ENCODE measurements around the gene LRRK1.

The LRRK1 gene

DNA sequence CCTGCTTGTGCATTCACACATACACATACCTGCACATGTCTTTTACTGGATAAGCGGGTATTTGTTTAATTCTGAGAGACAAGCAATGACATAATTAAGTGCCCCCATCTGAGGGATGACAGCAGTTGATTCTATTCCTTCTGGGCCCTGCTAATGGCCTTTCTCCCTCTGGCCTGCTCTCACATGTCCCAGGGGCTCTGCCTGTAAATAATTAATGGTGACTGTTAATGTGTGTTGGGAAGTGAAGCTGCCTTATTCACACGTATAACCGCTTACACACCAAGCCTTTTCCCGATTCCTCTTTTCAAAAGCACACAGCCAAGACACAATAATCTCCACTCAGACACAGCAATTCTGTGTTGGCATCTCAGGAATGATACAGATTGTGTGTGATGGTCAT lies 47.8 kb downstream of the LRRK1 start:
- H3K9me3 ChIP-seq (ENCODE audit: control insufficient read depth in 1 of 2, low read length in 2 of 2): no peaks in the 10 kb centered on the region
- H3K27ac ChIP-seq (ENCODE audit: low read length): no peak overlapping the region
- no peaks in the 10 kb centered on the region for H3K4me1 ChIP-seq (ENCODE audit: control insufficient read depth in 1 of 2, insufficient read depth in 2 of 2, low read length in 2 of 2)
- no peaks in the 10 kb centered on the region for H3K27me3 ChIP-seq (ENCODE audit: low read depth, low read length)
- no peaks in the 10 kb centered on the region for H3K36me3 ChIP-seq (ENCODE audit: control insufficient read depth in 1 of 2, insufficient read depth in 2 of 2, low read length in 2 of 2)
- no peak overlapping the region for H3K4me3 ChIP-seq (ENCODE audit: low read depth in 1 of 2, low read length in 2 of 2)

DNA sequence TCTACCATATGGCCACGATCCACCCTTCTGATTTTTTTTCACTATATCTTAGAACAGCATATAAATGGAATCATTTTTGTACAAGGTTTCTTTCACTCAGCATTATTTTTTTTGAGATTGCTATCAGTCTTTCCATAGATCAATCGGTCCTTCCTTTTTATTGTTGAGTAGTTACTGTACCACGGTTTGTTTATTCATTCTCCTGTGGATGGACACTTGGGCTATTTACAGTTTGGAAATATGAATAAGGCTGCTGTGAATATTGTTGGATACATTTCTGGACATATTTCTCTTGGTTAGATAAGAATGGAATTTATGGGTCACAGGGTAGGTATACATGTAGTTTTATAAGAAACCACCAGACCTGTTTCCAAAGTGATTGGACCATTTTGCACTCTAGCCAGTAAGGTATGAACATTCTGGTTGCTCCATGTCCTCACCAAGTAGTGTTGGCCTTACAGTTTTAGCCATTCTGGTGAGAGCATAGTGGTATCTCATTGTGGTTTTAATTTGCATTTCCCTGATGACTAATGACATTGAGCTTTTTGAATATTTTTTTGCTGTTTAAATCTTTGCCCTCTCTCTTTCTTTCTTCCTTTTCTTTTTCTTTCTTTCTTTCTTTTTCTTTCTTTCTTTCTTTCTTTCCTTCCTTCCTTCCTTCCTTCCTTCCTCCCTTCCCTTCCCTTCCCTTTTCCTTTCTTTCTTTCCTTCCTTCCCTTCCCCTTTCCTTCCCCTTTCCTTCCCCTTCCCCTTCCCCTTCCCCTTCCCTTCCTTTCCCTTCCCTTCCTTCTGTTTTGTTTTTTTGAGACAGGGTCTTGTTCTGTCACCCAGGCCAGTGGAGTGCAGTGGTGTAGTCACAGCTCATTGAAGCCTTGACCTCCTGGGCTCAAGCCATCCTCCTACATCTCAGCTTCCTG lies 49.2 kb downstream of the LRRK1 start:
- Histone ChIP-seq H3K9me3 (ENCODE audit: control insufficient read depth in 1 of 2, low read length in 2 of 2) (no peaks in the 10 kb centered on the region), H3K4me3 (ENCODE audit: low read depth in 1 of 2, low read length in 2 of 2) (no peak overlapping the region), H3K27me3 (ENCODE audit: low read depth, low read length) (no peaks in the 10 kb centered on the region), H3K36me3 (ENCODE audit: control insufficient read depth in 1 of 2, insufficient read depth in 2 of 2, low read length in 2 of 2) (no peaks in the 10 kb centered on the region), H3K27ac (ENCODE audit: low read length) (no peak overlapping the region), H3K4me1 (ENCODE audit: control insufficient read depth in 1 of 2, insufficient read depth in 2 of 2, low read length in 2 of 2) (peaks cover 0 to 5% of the 10 kb centered on the region in 2 donors)

DNA sequence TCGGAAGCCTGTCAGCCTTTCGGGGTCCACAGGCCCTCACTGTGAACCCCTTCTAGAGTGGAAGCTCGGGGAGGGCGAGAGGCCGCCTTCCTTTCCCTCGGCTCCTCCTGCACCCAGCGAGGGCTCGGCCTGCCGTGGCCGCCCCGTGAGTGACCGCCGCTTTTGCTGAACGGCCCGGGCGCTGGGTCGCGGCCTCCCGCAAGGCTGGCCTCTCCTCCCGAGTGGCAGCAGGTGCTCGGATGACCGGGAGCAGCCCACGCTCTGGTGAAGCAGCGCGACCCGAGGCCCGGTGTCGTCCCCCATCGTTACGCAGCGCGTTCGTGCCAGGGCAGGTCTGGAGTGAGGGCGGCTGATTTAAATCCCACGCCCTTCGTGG lies 53.8 kb downstream of the LRRK1 start:
- H3K4me3 ChIP-seq (ENCODE audit: low read depth in 1 of 2, low read length in 2 of 2): peak overlapping the region in 1 of 2 donors; percentile 69
- no peaks in the 10 kb centered on the region for H3K27me3 ChIP-seq (ENCODE audit: low read depth, low read length)
- H3K36me3 ChIP-seq (ENCODE audit: control insufficient read depth in 1 of 2, insufficient read depth in 2 of 2, low read length in 2 of 2): no peaks in the 10 kb centered on the region
- H3K27ac ChIP-seq (ENCODE audit: low read length): no peak overlapping the region
- H3K9me3 ChIP-seq (ENCODE audit: control insufficient read depth in 1 of 2, low read length in 2 of 2): no peaks in the 10 kb centered on the region
- H3K4me1 ChIP-seq (ENCODE audit: control insufficient read depth in 1 of 2, insufficient read depth in 2 of 2, low read length in 2 of 2): peaks cover 0 to 10% of the 10 kb centered on the region in 2 donors

DNA sequence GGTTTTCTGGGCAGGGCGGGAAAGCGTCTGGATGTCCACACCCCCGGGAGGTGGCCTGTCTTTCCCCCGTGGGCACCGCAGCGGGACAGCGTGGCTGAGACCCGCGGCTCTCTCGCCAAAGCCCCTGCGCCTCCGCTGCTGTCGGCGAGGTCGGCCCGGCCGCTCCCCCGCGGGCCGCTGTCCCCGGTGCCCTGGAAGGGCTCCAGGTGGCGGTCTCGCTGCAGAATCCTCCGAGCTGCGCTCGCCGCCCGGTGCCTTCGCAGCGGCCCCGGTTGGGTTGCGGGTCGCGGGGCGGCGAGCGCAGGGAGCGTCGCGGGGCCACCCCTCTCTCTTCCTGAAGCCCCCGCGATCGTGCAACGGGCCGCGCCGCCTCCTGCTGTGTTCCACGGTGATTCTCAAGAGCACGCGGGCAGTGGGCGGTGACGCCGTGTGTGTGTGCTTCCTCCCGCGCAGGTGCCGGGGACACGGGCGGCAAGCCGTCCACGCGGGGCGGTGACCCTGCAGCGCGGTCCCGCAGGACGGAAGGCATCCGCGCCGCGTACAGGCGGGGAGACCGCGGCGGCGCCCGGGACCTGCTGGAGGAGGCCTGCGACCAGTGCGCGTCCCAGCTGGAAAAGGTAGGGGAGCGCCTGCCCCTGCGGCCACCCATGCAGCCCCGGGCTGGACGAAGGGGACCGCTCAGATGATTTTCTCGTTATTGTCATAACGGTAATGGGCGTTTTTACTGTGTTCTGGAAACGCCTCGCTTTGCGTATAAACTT lies 54.4 kb downstream of the LRRK1 start:
- H3K36me3 ChIP-seq (ENCODE audit: control insufficient read depth in 1 of 2, insufficient read depth in 2 of 2, low read length in 2 of 2): no peaks in the 10 kb centered on the region
- peak overlapping the region in 1 of 2 donors; percentile 69 for H3K4me3 ChIP-seq (ENCODE audit: low read depth in 1 of 2, low read length in 2 of 2)
- H3K27me3 ChIP-seq (ENCODE audit: low read depth, low read length): no peaks in the 10 kb centered on the region
- H3K9me3 ChIP-seq (ENCODE audit: control insufficient read depth in 1 of 2, low read length in 2 of 2): no peaks in the 10 kb centered on the region
- no peak overlapping the region for H3K27ac ChIP-seq (ENCODE audit: low read length)
- peaks cover 0 to 10% of the 10 kb centered on the region in 2 donors for H3K4me1 ChIP-seq (ENCODE audit: control insufficient read depth in 1 of 2, insufficient read depth in 2 of 2, low read length in 2 of 2)

DNA sequence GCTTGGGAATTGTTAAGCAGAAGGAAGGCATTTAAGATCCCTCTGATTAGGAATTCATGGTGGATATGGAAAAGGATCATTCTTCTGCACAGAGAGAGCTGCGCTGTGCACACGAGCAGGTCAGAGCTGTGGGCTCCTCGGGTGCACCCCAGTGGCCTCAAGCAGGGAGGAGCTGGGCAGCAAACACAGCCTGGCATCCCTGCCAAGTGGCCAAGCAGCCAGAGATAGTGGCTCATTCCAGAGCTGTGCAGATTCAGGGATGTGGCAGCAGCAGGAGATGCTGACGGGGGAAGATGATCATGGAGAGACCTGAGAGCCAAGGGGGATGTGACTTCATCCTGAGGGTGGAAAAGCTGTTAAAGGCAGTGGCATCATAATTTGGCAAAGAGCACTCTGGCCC lies 55.9 kb downstream of the LRRK1 start:
- Histone ChIP-seq H3K4me3 (ENCODE audit: low read depth in 1 of 2, low read length in 2 of 2) (no peak overlapping the region), H3K27me3 (ENCODE audit: low read depth, low read length) (no peaks in the 10 kb centered on the region), H3K36me3 (ENCODE audit: control insufficient read depth in 1 of 2, insufficient read depth in 2 of 2, low read length in 2 of 2) (no peaks in the 10 kb centered on the region), H3K4me1 (ENCODE audit: control insufficient read depth in 1 of 2, insufficient read depth in 2 of 2, low read length in 2 of 2) (peaks cover 0 to 10% of the 10 kb centered on the region in 2 donors), H3K27ac (ENCODE audit: low read length) (no peak overlapping the region), H3K9me3 (ENCODE audit: control insufficient read depth in 1 of 2, low read length in 2 of 2) (no peaks in the 10 kb centered on the region)

DNA sequence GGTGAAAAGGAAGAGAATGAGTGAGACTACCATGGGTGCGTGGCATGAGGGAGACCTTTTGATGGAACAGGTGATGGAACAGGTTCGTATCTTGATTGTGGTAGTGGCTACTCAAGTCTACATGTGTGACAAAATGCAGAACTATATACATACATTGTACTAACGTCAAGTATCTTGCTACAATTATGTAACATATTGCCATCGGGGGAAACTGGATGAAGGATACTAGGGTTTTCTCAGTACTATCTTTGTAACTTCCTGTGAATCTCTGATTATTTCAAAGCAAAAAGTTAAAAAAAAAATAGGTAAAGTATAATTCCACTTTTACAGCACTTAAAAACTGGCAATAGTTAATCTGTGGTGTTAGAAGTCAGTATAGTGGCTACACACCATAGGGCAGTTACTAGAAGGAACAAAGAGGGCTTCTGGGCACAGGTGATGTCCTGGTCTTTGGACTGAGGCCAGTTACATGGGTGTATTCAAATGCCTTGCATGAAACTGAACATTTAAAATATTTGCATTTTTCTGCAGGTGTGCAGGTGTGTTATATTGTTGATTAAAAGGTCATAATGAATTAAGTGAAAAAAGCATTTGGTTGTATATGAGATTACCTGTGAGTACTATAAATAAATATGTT lies 61.4 kb downstream of the LRRK1 start:
- Histone ChIP-seq H3K36me3 (ENCODE audit: control insufficient read depth in 1 of 2, insufficient read depth in 2 of 2, low read length in 2 of 2) (peaks cover 3 to 12% of the 10 kb centered on the region in 2 donors), H3K9me3 (ENCODE audit: control insufficient read depth in 1 of 2, low read length in 2 of 2) (no peaks in the 10 kb centered on the region), H3K4me3 (ENCODE audit: low read depth in 1 of 2, low read length in 2 of 2) (no peak overlapping the region), H3K4me1 (ENCODE audit: control insufficient read depth in 1 of 2, insufficient read depth in 2 of 2, low read length in 2 of 2) (no peaks in the 10 kb centered on the region), H3K27me3 (ENCODE audit: low read depth, low read length) (no peaks in the 10 kb centered on the region), H3K27ac (ENCODE audit: low read length) (no peak overlapping the region)

DNA sequence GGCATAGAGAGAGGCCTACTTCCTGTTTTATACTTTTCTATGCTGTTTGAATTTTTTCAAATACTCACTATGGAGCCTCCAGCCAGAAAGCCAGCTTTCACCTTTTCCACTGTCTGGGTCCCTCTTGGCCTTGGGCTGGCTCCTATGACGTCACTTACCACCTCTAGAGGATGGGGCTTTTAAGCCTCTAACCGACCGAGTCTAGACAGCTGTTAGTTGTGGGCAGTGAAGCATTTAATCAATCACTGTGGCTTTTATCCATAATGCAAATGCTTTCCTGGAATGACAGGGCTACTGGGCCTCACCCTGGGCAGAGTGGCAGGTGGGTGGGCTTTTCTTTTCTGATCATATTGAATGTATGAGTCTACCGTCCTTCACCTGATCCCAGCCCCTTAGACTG lies 61.9 kb downstream of the LRRK1 start:
- Histone ChIP-seq H3K4me3 (ENCODE audit: low read depth in 1 of 2, low read length in 2 of 2) (no peak overlapping the region), H3K9me3 (ENCODE audit: control insufficient read depth in 1 of 2, low read length in 2 of 2) (no peaks in the 10 kb centered on the region), H3K4me1 (ENCODE audit: control insufficient read depth in 1 of 2, insufficient read depth in 2 of 2, low read length in 2 of 2) (no peaks in the 10 kb centered on the region), H3K36me3 (ENCODE audit: control insufficient read depth in 1 of 2, insufficient read depth in 2 of 2, low read length in 2 of 2) (peaks cover 3 to 12% of the 10 kb centered on the region in 2 donors), H3K27ac (ENCODE audit: low read length) (no peak overlapping the region), H3K27me3 (ENCODE audit: low read depth, low read length) (no peaks in the 10 kb centered on the region)

DNA sequence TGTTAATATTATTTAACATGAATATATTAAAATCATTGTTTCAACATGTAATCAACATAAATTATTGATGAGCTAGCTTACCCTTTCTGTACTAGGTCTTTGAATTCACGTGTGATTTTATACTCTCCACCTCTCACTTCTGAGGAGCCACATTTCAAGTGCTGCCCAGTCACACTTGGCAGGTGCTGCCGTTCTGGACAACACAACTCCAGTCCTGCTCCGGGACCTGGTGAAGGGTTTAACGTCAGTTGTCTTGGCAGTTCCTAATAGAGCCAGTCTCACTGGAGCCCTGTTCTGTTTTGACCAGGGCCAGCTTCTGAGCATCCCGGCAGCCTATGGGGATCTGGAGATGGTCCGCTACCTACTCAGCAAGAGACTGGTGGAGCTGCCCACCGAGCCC lies 64.1 kb downstream of the LRRK1 start:
- no peak overlapping the region for H3K27ac ChIP-seq (ENCODE audit: low read length)
- H3K27me3 ChIP-seq (ENCODE audit: low read depth, low read length): no peaks in the 10 kb centered on the region
- H3K36me3 ChIP-seq (ENCODE audit: control insufficient read depth in 1 of 2, insufficient read depth in 2 of 2, low read length in 2 of 2): peaks cover 4 to 12% of the 10 kb centered on the region in 2 donors
- no peaks in the 10 kb centered on the region for H3K9me3 ChIP-seq (ENCODE audit: control insufficient read depth in 1 of 2, low read length in 2 of 2)
- no peak overlapping the region for H3K4me3 ChIP-seq (ENCODE audit: low read depth in 1 of 2, low read length in 2 of 2)
- no peaks in the 10 kb centered on the region for H3K4me1 ChIP-seq (ENCODE audit: control insufficient read depth in 1 of 2, insufficient read depth in 2 of 2, low read length in 2 of 2)

DNA sequence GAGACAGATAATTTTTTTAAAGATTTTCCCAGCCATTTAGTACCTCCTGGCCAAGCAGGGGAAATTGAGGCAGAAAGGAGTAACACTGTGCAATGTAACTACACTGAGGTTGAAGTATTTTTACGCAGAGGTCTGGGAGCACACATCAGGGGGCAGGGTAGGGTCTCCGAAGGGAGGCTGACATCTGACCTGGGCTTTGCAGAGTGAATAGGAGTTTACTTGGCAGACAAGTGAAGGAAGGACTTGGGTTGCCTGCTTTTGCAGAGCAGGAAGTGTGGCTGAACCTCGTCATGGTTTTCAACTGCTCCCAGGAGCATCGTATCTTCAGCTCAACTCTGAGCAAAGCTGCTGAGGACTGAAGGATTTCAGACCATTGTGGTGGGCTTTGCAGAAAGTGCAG lies 66.2 kb downstream of the LRRK1 start:
- Histone ChIP-seq H3K36me3 (ENCODE audit: control insufficient read depth in 1 of 2, insufficient read depth in 2 of 2, low read length in 2 of 2) (peaks cover 14 to 20% of the 10 kb centered on the region in 2 donors), H3K4me3 (ENCODE audit: low read depth in 1 of 2, low read length in 2 of 2) (no peak overlapping the region), H3K27me3 (ENCODE audit: low read depth, low read length) (no peaks in the 10 kb centered on the region), H3K9me3 (ENCODE audit: control insufficient read depth in 1 of 2, low read length in 2 of 2) (no peaks in the 10 kb centered on the region), H3K27ac (ENCODE audit: low read length) (no peak overlapping the region), H3K4me1 (ENCODE audit: control insufficient read depth in 1 of 2, insufficient read depth in 2 of 2, low read length in 2 of 2) (no peaks in the 10 kb centered on the region)

DNA sequence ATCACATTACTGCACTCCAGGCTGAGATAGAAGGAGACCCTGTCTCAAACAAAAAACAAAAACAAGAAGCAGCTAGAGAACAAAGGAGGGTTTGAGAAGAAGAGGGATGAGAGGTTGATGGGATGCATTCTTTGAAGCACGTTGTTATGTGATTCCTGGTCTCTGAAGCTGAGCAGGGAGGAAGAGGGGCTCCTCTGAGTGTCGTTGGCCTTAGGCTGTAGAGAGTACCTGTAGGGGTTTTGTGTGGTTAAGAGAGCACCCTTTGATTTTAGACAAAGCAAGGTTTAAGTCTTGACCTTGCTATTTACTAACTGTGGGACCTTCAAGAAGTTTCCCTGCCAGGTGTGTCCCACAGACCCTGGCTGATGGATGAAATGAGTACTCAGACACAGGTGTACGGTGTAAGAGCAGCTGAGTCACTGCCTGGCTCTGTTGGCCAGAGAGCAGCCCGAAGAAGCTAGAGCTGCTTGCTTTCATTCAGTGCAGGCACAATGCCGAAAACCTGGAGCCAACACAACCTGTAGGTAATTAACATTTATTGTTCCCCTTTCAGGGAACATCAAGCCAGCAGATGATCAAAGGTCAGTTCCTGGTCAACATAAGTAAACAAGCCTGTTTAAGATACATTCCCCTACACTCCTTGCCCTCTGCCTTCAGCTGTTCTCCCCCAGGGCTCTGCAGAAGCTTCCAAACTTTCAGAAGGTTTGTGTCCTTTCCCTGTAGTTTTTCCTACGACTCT lies 67.2 kb downstream of the LRRK1 start:
- H3K9me3 ChIP-seq (ENCODE audit: control insufficient read depth in 1 of 2, low read length in 2 of 2): no peaks in the 10 kb centered on the region
- H3K4me3 ChIP-seq (ENCODE audit: low read depth in 1 of 2, low read length in 2 of 2): no peak overlapping the region
- no peaks in the 10 kb centered on the region for H3K4me1 ChIP-seq (ENCODE audit: control insufficient read depth in 1 of 2, insufficient read depth in 2 of 2, low read length in 2 of 2)
- no peaks in the 10 kb centered on the region for H3K27me3 ChIP-seq (ENCODE audit: low read depth, low read length)
- H3K36me3 ChIP-seq (ENCODE audit: control insufficient read depth in 1 of 2, insufficient read depth in 2 of 2, low read length in 2 of 2): peaks cover 14 to 20% of the 10 kb centered on the region in 2 donors
- H3K27ac ChIP-seq (ENCODE audit: low read length): no peak overlapping the region

DNA sequence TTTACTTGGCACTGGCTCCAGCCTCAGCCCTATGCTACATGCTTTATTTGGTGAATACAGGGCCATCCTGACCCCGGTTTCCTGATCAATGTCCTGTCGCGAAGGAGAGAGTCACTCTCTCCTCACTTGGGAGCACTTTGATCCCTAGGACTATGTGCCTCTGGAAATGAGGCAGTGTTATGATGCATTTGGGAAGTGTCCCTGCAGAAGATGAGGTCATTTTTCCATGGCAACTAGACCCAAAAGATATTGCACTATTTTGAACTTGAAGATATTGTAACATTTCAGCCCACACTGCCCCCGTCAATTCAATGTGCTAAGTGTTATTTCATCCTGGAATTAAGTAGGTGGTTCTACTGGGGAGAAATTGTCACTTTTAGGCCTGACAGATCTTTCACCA lies 68.0 kb downstream of the LRRK1 start:
- H3K27ac ChIP-seq (ENCODE audit: low read length): no peak overlapping the region
- H3K4me3 ChIP-seq (ENCODE audit: low read depth in 1 of 2, low read length in 2 of 2): no peak overlapping the region
- H3K27me3 ChIP-seq (ENCODE audit: low read depth, low read length): no peaks in the 10 kb centered on the region
- H3K4me1 ChIP-seq (ENCODE audit: control insufficient read depth in 1 of 2, insufficient read depth in 2 of 2, low read length in 2 of 2): no peaks in the 10 kb centered on the region
- peaks cover 14 to 20% of the 10 kb centered on the region in 2 donors for H3K36me3 ChIP-seq (ENCODE audit: control insufficient read depth in 1 of 2, insufficient read depth in 2 of 2, low read length in 2 of 2)
- H3K9me3 ChIP-seq (ENCODE audit: control insufficient read depth in 1 of 2, low read length in 2 of 2): no peaks in the 10 kb centered on the region
